IPS DF 19.7 (cell line): ENCODE results near the gene ETS1.

Experiments
- DNase-seq: peaks from one replicate; pipeline ENCODE4 v3.0.0-alpha.2; 2013; ENCODE audit warnings: low read depth, low spot score

Gene ETS1

GRCh38 chr11:128501632-128502549 lies 85.5 kb downstream of the ETS1 start:
- DNase-seq = no peak

- no peak for DNase-seq
Measured at GRCh38 chr11:128501008-128501407, 86.3 kb downstream of the ETS1 start.

- DNase-seq = no peak
Measured at GRCh38 chr11:128500493-128500892, 86.9 kb downstream of the ETS1 start.

- DNase-seq = no peak
Measured at GRCh38 chr11:128499613-128500253, 87.6 kb downstream of the ETS1 start.

GRCh38 chr11:128498721-128499245 lies 88.6 kb downstream of the ETS1 start:
- DNase-seq = no peak

- no peak for DNase-seq
Measured at GRCh38 chr11:128497776-128498095, 89.6 kb downstream of the ETS1 start.

- no peak for DNase-seq
Measured at GRCh38 chr11:128497061-128497775, 90.1 kb downstream of the ETS1 start.

- DNase-seq = no peak
Measured at GRCh38 chr11:128496692-128497060, 90.7 kb downstream of the ETS1 start.

- DNase-seq = no peak
Measured at GRCh38 chr11:128496249-128496648, 91.1 kb downstream of the ETS1 start.

GRCh38 chr11:128494418-128495332 lies 92.7 kb downstream of the ETS1 start:
- no peak for DNase-seq

GRCh38 chr11:128493570-128493965 lies 93.8 kb downstream of the ETS1 start:
- no peak for DNase-seq

GRCh38 chr11:128492903-128493569 lies 94.3 kb downstream of the ETS1 start:
- no peak for DNase-seq

- DNase-seq = no peak
Measured at GRCh38 chr11:128492461-128492860, 94.9 kb downstream of the ETS1 start.

- no peak for DNase-seq
Measured at GRCh38 chr11:128491195-128491936, 96.0 kb downstream of the ETS1 start.

GRCh38 chr11:128490092-128490491 lies 97.3 kb downstream of the ETS1 start:
- DNase-seq = no peak

- no peak for DNase-seq
Measured at GRCh38 chr11:128488471-128488870, 98.9 kb downstream of the ETS1 start.

- no peak for DNase-seq
Measured at GRCh38 chr11:128487978-128488377, 99.4 kb downstream of the ETS1 start.

- no peak for DNase-seq
Measured at GRCh38 chr11:128484172-128484571, 103.2 kb downstream of the ETS1 start.

GRCh38 chr11:128483211-128483788 lies 104.1 kb downstream of the ETS1 start:
- DNase-seq = no peak
